Smooth muscle cell (in vitro differentiated cells): Measurements from ENCODE around the gene FAM89B. TPM values are rescaled to one million over a fixed set of nuclear protein-coding genes. Genes with fewer than 3 reads are reported as not detected.

Experiments
- DNase-seq: peaks from one replicate; lab custom pipeline; 2025; ENCODE audit not compliant: unreplicated experiment; lab: John Stamatoyannopoulos, UW
- H2AFZ ChIP-seq: fragments of 200-600 bp; sonication (generic); 2 replicates; pipeline ENCODE4 v1.6.0; 2016; ENCODE audit warnings: antibody characterized with exemption, low read depth, mild to moderate bottlenecking
- H3F3A ChIP-seq: fragments of 200-600 bp; sonication (generic); 2 replicates; pipeline ENCODE4 v1.6.0; 2017; ENCODE audit warnings: antibody characterized with exemption, low read depth
- H3K27ac ChIP-seq: fragments of 200-600 bp; sonication (generic); 2 replicates; pipeline ENCODE4 v1.5.1; 2016; ENCODE audit warnings: low read depth, mild to moderate bottlenecking
- H3K27me3 ChIP-seq: fragments of 200-600 bp; sonication (generic); 2 replicates; pipeline ENCODE4 v1.6.1; 2016; ENCODE audit warnings: low read depth, mild to moderate bottlenecking
- H3K36me3 ChIP-seq: fragments of 200-600 bp; sonication (generic); 2 replicates; pipeline ENCODE4 v1.5.1; 2016; ENCODE audit warnings: low read depth
- H3K4me1 ChIP-seq: fragments of 200-600 bp; sonication (generic); 2 replicates; pipeline ENCODE4 v1.5.1; 2016; ENCODE audit warnings: low read depth
- H3K4me2 ChIP-seq: fragments of 200-600 bp; sonication (generic); 2 replicates; pipeline ENCODE4 v1.6.0; 2016; ENCODE audit warnings: mild to moderate bottlenecking
- H3K4me3 ChIP-seq: fragments of 200-600 bp; sonication (generic); 2 replicates; pipeline ENCODE4 v1.5.1; 2016; ENCODE audit warnings: mild to moderate bottlenecking
- H3K79me2 ChIP-seq: fragments of 200-600 bp; sonication (generic); 2 replicates; pipeline ENCODE4 v1.6.0; 2016; ENCODE audit warnings: low read depth, mild to moderate bottlenecking
- H3K9ac ChIP-seq: fragments of 200-600 bp; sonication (generic); 2 replicates; pipeline ENCODE4 v1.6.0; 2016; ENCODE audit warnings: low read depth
- H3K9me3 ChIP-seq: fragments of 200-600 bp; sonication (generic); replicated peaks from 2 replicates; pipeline ENCODE4 v1.5.1; 2016; ENCODE audit warnings: low read depth
- H4K20me1 ChIP-seq: fragments of 200-600 bp; sonication (generic); 2 replicates; pipeline ENCODE4 v1.6.0; 2016; ENCODE audit warnings: low read depth
- WGBS: methylation state at CpG from one replicate; pipeline ENCODE4 v1.1.7; 2016; ENCODE audit warnings: low lambda C conversion rate; 5-methylcytosine and 5-hydroxymethylcytosine counted together
- polyA plus RNA-seq: library from polyadenylated mRNA; unstranded; fragments of >200 nt; fragmentation: Nextera tagmentation; extraction: Ambion mirVana; gene quantifications from 2 replicates; pipeline ENCODE4 v1.2.1, GENCODE V29; 2016
- total RNA-seq: library from RNA; depleted of rRNA; stranded (reverse); fragments of >200 nt; gene quantifications from 2 replicates; pipeline ENCODE4 v1.2.3, GENCODE V29; 2014
- TF ChIP-seq, protein P1 (sequence below): fragments of 200-600 bp; sonication (generic); IDR thresholded peaks from 2 replicates; pipeline ENCODE4 v1.5.1; 2017; ENCODE audit warnings: borderline replicate concordance, mild to moderate bottlenecking, antibody characterized with exemption; ENCODE audit not compliant: insufficient read depth, poor library complexity, severe bottlenecking

The FAM89B gene
- total and polyA plus RNA-seq, 2 experiments from 2014 or later, result 63.9 to 174 TPM

DNA sequence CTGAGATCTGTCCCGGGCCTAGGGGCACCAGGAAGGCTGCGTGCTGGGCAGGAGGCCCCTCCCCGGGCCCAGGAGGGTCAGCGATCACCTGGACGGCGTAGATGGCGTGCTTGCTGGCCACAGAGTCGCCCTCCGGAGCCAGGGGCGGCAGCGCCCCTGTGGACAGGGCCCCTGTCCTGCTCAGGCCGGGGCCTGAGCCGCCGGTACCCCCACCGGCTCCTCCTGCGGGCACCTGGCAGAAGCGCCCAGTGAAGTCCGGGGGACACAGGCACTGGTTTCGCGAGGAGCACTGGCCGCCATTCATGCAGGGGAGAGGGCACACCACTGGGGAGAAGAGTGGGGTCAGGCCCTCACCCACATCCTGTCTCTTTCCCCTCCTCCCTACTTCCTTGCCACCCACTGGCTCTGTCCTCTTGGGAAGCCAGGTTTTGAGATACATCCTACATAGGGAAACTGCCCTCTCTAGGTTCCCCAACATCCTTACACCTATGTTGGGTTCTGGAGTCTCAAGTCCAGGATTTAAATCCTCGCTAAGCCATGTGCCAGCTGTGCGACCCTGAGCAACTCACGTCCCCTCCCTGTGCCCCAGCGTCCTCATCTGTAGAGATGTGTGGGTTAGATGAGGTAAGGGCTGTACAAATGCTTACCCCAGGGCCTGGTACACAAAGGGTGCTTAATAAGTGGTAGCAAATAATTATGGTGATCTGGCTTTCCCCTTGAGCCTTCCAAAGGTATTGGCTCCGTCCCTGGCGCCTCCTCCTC, 18.1 kb upstream of the FAM89B start:
- Histone ChIP-seq H2AFZ (no peak overlapping the region), H4K20me1 (peaks cover 10% of the 10 kb centered on the region), H3F3A (peaks cover 17% of the 10 kb centered on the region), H3K9me3 (no peaks in the 10 kb centered on the region), H3K4me1 (peaks cover 16% of the 10 kb centered on the region), H3K4me3 (no peak overlapping the region), H3K9ac (no peak overlapping the region), H3K27me3 (no peaks in the 10 kb centered on the region), H3K79me2 (peaks cover 5% of the 10 kb centered on the region), H3K36me3 (no peaks in the 10 kb centered on the region), H3K4me2 (no peak overlapping the region), H3K27ac (no peak overlapping the region)
- TF ChIP-seq, protein P1, sequence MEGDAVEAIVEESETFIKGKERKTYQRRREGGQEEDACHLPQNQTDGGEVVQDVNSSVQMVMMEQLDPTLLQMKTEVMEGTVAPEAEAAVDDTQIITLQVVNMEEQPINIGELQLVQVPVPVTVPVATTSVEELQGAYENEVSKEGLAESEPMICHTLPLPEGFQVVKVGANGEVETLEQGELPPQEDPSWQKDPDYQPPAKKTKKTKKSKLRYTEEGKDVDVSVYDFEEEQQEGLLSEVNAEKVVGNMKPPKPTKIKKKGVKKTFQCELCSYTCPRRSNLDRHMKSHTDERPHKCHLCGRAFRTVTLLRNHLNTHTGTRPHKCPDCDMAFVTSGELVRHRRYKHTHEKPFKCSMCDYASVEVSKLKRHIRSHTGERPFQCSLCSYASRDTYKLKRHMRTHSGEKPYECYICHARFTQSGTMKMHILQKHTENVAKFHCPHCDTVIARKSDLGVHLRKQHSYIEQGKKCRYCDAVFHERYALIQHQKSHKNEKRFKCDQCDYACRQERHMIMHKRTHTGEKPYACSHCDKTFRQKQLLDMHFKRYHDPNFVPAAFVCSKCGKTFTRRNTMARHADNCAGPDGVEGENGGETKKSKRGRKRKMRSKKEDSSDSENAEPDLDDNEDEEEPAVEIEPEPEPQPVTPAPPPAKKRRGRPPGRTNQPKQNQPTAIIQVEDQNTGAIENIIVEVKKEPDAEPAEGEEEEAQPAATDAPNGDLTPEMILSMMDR, result no peak
- WGBS, result 78% methylated on average over 27 of the region's 27 CpGs
- DNase-seq, result no peak

DNA sequence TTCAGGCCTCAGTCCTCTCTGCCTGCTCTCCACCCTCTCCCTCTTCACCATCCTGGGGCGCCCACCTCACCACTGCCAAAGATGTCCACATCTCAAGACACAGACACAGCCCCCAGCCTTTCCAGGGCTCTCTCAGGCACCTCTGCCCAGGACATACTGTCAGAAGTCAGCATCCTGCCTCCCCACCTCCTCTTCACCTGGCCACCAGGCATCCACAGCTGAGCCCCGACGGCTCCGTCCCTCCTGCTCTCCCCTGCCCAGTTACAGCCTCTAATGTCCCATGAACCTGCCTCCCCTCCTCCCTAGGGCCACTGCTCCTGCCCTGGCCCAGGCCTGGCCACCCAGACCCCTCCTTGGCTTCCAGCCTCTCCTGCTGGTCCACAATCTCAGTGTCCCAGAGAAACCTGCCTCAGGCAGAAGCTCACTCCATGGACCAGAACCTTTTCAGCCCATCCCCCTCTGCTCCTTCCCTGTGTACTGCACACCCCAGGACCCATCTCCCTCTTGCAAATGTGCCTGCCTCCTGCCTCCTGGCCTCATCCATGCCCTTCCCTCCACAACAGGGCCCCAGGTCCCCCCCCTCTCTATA, 17.4 kb upstream of the FAM89B start:
- no peak overlapping the region for H2AFZ ChIP-seq
- H4K20me1 ChIP-seq, result peaks cover 10% of the 10 kb centered on the region
- no peaks in the 10 kb centered on the region for H3K27me3 ChIP-seq
- DNase-seq, result no peak
- H3K4me1 ChIP-seq, result peaks cover 16% of the 10 kb centered on the region
- H3K27ac ChIP-seq, result no peak overlapping the region
- peaks cover 5% of the 10 kb centered on the region for H3K79me2 ChIP-seq
- H3K9me3 ChIP-seq, result no peaks in the 10 kb centered on the region
- H3K4me3 ChIP-seq, result no peak overlapping the region
- no peaks in the 10 kb centered on the region for H3K36me3 ChIP-seq
- H3F3A ChIP-seq, result peaks cover 24% of the 10 kb centered on the region
- no peak overlapping the region for H3K4me2 ChIP-seq
- H3K9ac ChIP-seq, result no peak overlapping the region
- TF ChIP-seq, protein P1, result no peak
- 95% methylated on average over 4 of the region's 4 CpGs for WGBS

DNA sequence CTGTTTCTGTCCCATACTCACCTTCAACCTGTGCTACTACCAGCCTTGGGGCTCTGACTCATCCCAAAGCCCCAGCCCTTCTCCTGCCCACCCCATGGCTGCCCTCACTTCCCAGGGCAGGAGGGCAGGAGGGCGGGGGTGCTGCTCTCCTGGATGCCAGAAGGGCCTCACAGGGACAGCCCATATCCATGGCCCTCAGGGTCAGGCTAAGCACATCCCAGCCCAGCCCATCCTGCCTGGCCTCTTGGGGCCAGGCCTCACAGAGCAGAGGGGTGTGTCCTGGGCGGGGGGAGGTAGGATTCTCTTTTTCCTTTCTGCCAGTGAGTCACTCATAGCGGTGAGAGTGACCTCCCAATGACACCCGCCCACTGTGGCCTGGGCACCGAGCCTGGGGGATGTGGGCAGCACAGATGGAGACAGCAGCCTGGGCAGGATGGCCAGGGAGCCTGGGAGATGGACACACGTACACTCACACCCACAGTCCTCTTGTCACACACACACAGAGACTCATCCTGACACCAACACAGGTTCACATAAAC, 16.6 kb upstream of the FAM89B start:
- Histone ChIP-seq H3F3A (peaks cover 30% of the 10 kb centered on the region), H3K36me3 (no peaks in the 10 kb centered on the region), H3K9ac (no peak overlapping the region), H2AFZ (no peak overlapping the region), H3K79me2 (peaks cover 5% of the 10 kb centered on the region), H3K4me1 (peaks cover 16% of the 10 kb centered on the region), H3K27ac (no peak overlapping the region), H4K20me1 (peaks cover 10% of the 10 kb centered on the region), H3K9me3 (no peaks in the 10 kb centered on the region), H3K4me3 (no peak overlapping the region), H3K27me3 (no peaks in the 10 kb centered on the region), H3K4me2 (peak overlapping the region; percentile 54)
- no peak for DNase-seq
- 34% methylated on average over 6 of the region's 6 CpGs for WGBS
- TF ChIP-seq, protein P1, result no peak
